Large intestine (tissue), 3 donors: ENCODE measurements around the gene NAV1. TPM values are rescaled to one million over a fixed set of nuclear protein-coding genes. Genes with fewer than 3 reads are reported as not detected.
"Not testable (repeated sequence)": the region's sequence is repeated elsewhere in the genome, so short reads cannot be mapped to it uniquely, and the experiment has no call there.

Experiments used
- DNase-seq, 2 donors: peaks; one replicate each; pipeline versions ENCODE4 v3.0.0 to v3.0.0-alpha.2; 2013
- H3K27ac ChIP-seq: one replicate; pipeline ENCODE4 v1.5.1; 2013; ENCODE audit warnings: low read length
- H3K27me3 ChIP-seq: 2 replicates; pipeline ENCODE4 v1.6.1; 2013; ENCODE audit warnings: low read length; ENCODE audit not compliant: control insufficient read depth, insufficient read depth
- H3K36me3 ChIP-seq: 2 replicates; pipeline ENCODE4 v1.6.1; 2013; ENCODE audit warnings: low read length; ENCODE audit not compliant: control insufficient read depth, insufficient read depth
- H3K4me1 ChIP-seq: one replicate; pipeline ENCODE4 v1.6.1; 2013; ENCODE audit warnings: low read length; ENCODE audit not compliant: control insufficient read depth, insufficient read depth
- H3K4me3 ChIP-seq: one replicate; pipeline ENCODE4 v1.5.1; 2013; ENCODE audit warnings: low read length
- H3K9me3 ChIP-seq: one replicate; pipeline ENCODE4 v1.6.1; 2013; ENCODE audit warnings: mild to moderate bottlenecking, low read depth, low read length, moderate library complexity; ENCODE audit not compliant: control insufficient read depth
- WGBS: methylation state at CpG from one replicate; pipeline ENCODE4 v1.1.5; 2013; ENCODE audit warnings: low lambda C conversion rate; ENCODE audit not compliant: insufficient coverage; 5-methylcytosine and 5-hydroxymethylcytosine counted together
- polyA plus RNA-seq: library from polyadenylated mRNA; unstranded; fragments of 120-200 nt; gene quantifications from one replicate; pipeline ENCODE4 v1.2.1, GENCODE V29; 2013

The NAV1 gene
- polyA plus RNA-seq, 1 donor, result 9.7 TPM

DNA sequence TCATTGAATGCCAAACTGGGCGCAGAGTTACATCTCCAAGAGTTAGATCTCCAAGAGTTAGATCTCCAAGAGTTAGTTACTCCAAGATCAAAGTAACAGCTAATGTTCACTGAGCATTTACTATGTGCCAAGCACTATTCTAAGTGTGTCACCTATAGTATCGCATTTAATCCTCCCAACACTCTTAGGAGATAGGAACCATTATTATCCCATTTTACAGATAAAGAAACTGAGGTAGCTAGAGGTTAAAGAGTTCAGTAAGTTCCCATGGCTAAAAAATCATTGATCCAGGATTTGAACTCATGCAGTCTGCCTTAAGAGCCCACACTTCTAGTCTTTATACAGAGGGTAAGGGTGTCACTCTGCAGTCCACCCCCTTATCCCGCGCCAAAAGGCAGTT, 1.5 kb upstream of the NAV1 start:
- no peaks in the 10 kb centered on the region for H3K36me3 ChIP-seq
- peaks cover 6% of the 10 kb centered on the region for H3K9me3 ChIP-seq
- no peak overlapping the region for H3K27ac ChIP-seq
- peaks cover 63% of the 10 kb centered on the region for H3K27me3 ChIP-seq
- 100% methylated on average over 1 of the region's 4 CpGs for WGBS
- no peak for DNase-seq
- H3K4me3 ChIP-seq, result no peak overlapping the region
- H3K4me1 ChIP-seq, result peaks cover 10% of the 10 kb centered on the region

DNA sequence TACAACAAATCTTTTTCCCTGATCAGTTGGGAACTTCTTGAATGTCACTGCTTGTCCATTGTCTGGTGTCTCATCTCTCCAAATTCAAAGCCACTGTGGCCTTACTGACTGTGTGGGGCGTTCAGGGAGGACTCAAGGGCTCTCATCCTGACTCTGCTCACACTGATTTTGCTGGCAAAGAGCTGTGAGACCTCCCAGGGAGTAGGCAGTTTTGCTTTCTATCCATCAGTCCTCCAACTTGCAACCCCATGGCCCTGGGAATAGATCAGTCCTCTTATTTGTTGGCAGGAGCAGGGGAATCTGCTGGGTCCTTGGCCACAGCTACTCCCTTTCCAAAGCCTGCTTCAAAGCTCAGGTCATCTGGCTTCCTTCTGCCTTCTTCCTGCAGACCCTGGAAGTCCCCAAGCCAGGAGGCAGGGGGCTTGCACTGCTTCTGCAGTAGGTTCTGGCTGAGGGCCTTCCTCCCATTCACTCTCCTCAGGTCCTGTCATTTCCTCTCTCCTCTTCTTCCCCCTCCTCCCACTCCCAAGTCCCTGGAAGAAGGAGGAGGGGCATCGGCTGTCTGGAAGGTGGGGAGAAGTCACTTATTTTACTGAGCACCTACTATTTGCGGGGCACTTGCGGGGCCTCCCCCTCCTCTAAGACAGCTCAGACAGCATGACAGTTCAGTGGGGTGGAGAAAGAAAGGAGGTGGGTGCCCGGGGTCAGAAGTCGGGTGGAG, 876 bp upstream of the NAV1 start:
- H3K9me3 ChIP-seq, result peaks cover 6% of the 10 kb centered on the region
- H3K4me3 ChIP-seq, result peak overlapping the region; percentile 52
- peak overlapping the region; percentile 12 for H3K27ac ChIP-seq
- DNase-seq, result no peak
- no peaks in the 10 kb centered on the region for H3K36me3 ChIP-seq
- H3K4me1 ChIP-seq, result peaks cover 10% of the 10 kb centered on the region
- WGBS, result no CpG with 5 or more reads among the region's 6 CpGs
- H3K27me3 ChIP-seq, result peaks cover 63% of the 10 kb centered on the region

DNA sequence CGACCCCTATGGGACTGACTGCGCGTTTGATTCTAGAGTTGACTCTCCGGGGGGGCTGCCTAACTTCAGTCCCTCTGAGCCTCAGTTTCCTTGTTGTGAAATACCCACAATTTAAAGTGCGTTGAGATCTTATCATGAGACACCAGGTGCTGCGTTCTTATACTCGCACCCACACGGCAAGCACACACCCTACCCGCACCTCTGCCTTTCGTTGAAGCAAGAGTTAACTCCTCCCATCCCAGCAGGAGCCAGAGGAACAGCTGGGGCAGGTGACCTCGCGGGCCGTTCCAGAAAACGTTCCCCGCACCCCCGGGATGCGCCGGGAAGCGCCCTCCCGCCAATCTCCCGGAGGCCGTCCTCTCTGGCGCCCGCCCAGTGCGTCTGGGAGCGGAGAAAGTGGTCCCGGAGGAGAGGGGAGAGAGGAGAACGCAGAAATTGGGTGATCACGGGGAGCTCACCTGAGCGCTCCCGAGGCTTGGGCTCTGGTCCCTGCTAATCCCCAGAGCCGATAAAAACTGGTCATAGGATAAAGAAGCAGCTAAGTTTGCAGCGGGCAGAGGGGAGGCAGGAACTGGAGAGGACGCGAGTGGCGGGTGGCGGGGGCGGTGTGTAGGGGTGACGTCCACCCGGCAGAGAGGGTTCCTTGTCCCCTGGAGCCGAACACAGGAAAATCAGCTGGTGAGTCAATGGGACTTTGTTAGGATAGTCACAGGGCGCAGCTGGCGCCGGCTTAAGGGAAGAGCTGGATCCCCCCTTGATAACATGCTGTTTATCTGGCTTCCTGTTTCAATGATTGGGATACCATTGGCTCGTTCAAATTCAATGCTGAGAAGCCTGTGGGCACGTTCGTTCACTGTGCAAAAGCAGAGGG, 869 bp downstream of the NAV1 start:
- peaks cover 6% of the 10 kb centered on the region for H3K9me3 ChIP-seq
- H3K36me3 ChIP-seq, result no peaks in the 10 kb centered on the region
- WGBS, result no CpG with 5 or more reads among the region's 47 CpGs
- H3K4me3 ChIP-seq, result peak overlapping the region; percentile 52
- DNase-seq, result peak; percentile 44 to 75
- peak overlapping the region; percentile 18 for H3K27ac ChIP-seq
- peaks cover 10% of the 10 kb centered on the region for H3K4me1 ChIP-seq
- peaks cover 67% of the 10 kb centered on the region for H3K27me3 ChIP-seq

DNA sequence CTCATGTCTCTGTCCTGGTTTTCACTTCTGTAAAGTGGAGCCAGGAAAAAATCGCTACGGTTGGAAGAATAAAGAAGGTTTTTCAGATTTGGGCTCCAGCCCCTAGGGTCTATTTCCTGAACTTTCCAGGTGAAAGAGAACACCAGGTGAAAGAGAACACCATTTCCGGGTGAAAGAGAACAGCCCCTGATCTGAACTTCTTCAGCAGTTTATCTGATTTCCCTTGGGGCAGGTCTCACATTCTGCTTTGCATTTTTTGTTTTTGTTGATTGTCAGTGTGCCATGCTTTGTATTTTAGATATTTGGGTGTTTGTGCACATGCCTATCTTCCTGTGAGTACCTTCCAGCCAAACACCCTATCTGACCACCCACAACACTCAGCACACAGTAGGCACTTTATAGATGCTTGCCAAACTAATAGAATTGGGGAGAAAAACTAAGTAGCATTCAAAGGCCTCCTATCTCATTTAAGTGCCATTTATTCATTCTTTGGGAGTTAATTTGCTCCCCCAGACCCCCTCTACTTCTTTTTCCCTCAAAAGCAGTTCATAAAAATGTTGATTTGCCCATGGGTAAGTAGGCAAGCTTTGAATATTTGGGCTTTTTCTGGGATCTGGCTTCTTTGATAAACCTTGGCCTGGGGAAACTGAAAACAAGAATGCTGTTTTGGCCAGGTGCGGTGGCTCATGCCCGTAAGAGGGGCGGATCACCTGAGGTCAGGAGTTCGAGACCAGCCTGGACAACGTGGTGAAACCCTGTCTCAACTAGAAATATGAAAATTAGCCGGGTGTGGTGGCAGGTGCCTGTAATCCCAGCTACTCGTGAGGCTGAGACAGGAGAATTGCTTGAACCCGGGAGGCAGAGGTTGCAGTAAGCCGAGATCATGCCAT, 2.2 kb downstream of the NAV1 start:
- peaks cover 65% of the 10 kb centered on the region for H3K27me3 ChIP-seq
- no peak overlapping the region for H3K27ac ChIP-seq
- no peak for DNase-seq
- WGBS, result 77% methylated on average over 2 of the region's 12 CpGs
- no peaks in the 10 kb centered on the region for H3K36me3 ChIP-seq
- H3K4me3 ChIP-seq, result no peak overlapping the region
- H3K9me3 ChIP-seq, result peaks cover 6% of the 10 kb centered on the region
- H3K4me1 ChIP-seq, result peaks cover 10% of the 10 kb centered on the region

DNA sequence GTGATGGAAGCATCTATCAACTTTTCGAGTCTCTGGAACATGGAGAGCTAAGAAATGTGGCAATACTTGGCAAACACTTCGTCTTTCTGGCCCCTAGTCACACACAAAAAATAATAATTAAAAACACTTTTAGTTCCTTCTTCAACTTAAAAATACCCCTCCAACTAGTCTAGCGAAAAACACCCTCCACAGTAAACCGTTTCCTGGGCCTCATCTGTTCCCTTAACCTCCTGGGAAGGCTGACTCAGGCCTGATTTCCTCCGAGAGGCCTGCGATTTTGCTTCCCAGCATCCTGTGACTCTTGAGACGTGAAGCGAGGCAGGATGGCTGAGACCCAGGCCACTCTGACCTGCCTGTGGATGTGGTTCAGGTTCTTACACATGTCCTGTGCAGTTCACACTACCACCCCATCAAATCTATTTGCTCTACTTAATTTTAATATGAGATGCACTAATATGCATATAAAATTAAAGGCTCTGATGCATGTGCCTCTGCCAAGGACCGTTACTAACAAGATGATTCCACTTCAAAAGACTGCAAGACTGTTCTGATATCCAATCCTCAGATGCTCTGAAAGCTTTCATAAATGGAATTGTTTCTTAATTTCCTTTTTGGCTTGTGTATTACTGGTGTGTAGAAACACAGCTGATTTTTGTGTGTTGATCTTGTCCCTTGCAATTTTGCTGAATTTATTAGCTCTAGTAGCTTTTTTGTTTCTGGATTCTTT, 3.5 kb downstream of the NAV1 start:
- WGBS, result 100% methylated on average over 3 of the region's 9 CpGs
- no peak overlapping the region for H3K27ac ChIP-seq

DNA sequence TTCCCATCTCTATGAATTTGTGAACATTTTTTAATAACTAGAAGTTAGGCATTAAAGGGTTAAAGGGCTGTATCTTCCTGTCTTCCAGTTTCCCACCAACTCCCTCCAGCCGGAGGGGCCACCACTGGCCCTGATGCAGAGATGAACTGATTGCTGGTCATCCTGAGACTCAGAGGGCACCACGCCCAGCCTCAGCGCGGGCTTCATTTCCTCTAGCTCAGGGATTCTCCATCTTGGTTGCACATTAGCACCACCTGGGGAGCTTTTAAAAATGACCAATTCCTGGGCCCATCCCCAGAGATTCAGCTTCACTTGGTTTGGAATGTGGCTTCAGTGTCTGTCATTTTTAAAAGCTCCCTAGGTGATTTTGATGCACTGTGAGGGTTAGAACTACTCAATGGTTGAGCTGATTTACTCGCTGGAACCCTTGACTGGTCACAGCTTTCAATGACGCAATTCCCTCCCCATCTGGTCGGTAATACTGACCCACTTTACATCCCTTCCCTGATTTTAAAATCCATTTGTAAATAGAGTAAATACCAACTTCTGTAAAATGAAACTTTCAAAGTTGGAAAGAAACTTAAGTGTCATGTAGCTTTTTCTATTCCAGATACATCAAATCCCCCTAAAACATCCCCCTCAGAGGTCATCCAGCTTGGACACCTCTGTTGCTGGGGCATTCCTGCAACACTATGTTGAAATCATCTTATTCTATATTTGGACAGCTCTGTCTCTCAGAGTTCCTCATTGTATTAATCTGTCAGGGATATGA, 5.1 kb downstream of the NAV1 start:
- H3K27ac ChIP-seq, result no peak overlapping the region
- peaks cover 36% of the 10 kb centered on the region for H3K27me3 ChIP-seq
- no peak for DNase-seq
- no peaks in the 10 kb centered on the region for H3K36me3 ChIP-seq
- H3K9me3 ChIP-seq, result peaks cover 3% of the 10 kb centered on the region
- peaks cover 6% of the 10 kb centered on the region for H3K4me1 ChIP-seq
- no peak overlapping the region for H3K4me3 ChIP-seq
- WGBS, result no CpG with 5 or more reads among the region's 7 CpGs

More for the DNA sequence above, 3.5 kb downstream of the NAV1 start:
- H3K9me3 ChIP-seq, result peaks cover 6% of the 10 kb centered on the region
- no peaks in the 10 kb centered on the region for H3K36me3 ChIP-seq
- no peak overlapping the region for H3K4me3 ChIP-seq
- H3K4me1 ChIP-seq, result peaks cover 10% of the 10 kb centered on the region
- peaks cover 52% of the 10 kb centered on the region for H3K27me3 ChIP-seq
- DNase-seq, result no peak

DNA sequence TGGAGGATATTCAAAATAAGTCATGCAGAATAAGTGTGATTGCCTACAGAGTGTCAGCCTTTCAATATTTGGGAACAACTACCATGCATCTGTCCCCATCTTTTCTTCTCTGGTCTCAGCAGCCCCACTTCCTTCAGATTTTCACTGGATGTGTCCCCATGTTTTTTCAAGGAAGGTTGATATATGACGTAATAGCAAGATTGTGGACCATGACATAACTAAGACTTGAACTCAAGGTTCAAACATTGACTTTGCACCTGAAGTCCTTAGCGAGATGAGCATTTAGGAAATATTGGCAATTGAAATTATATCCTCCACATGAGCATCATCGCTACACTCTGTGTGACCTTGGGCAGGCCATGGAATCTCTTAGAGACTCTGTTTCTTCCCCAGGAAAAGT, 5.8 kb downstream of the NAV1 start:
- no peaks in the 10 kb centered on the region for H3K36me3 ChIP-seq
- DNase-seq, result no peak
- no peak overlapping the region for H3K4me3 ChIP-seq
- H3K27ac ChIP-seq, result no peak overlapping the region
- H3K4me1 ChIP-seq, result peaks cover 2% of the 10 kb centered on the region
- peaks cover 30% of the 10 kb centered on the region for H3K27me3 ChIP-seq
- WGBS, result 100% methylated on average over 1 of the region's 3 CpGs
- H3K9me3 ChIP-seq, result peaks cover under 1% of the 10 kb centered on the region

DNA sequence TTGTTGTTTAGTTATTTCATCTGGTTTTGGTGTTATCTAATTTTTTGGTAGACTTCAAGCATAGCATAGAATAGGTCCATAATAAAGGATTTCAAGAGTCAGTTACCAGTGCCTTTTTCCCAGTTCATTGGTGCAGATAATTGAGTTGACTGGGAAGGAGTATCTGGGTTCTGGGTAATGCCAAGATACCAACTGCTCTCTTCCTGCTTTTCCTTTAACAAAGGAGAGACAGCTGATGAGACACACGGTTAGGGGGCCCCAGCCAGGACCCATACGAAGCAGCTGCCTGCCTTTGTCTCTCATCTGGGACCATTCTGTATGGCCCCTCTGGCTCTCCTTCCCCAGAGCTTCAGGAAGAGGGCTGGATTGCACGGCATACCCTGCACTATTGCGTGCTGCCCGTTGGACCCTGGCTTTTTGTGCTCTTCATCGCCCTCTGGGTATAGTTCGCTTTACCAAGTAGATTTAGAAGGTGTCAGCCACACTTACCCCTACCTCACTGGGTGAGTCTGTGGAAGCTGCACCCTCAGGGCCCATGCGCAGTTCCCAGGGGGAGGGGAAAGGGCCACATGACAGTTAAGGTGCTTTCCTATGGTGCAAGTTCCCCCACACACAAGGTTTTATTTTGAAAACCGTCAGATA, 7.0 kb downstream of the NAV1 start:
- peaks cover 17% of the 10 kb centered on the region for H3K27me3 ChIP-seq
- no peaks in the 10 kb centered on the region for H3K9me3 ChIP-seq
- no peaks in the 10 kb centered on the region for H3K4me1 ChIP-seq
- H3K27ac ChIP-seq, result no peak overlapping the region
- H3K4me3 ChIP-seq, result no peak overlapping the region
- no CpG with 5 or more reads among the region's 9 CpGs for WGBS
- no peaks in the 10 kb centered on the region for H3K36me3 ChIP-seq
- peak in 1 of 2 donors; percentile 41 for DNase-seq

DNA sequence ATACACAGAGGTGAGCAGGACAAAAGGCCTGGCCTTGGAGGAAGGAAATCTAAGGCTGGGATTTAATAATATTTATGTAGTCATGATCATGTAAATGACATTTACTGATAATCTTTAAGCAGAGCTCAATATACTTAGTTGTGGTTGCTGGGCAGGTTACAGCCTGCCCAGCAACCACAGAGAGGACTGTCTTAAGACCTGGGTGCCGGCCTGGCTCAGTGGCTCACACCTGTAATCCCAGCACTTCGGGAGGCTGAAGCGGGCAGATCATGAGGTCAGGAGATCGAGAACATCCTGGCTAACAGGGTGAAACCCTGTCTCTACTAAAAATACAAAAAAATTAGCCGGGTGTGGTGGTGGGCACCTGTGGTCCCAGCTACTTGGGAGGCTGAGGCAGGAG, 10.6 kb downstream of the NAV1 start:
- not testable (repeated sequence) for DNase-seq, H3K27me3 ChIP-seq, H3K4me3 ChIP-seq, H3K36me3 ChIP-seq, H3K9me3 ChIP-seq, H3K4me1 ChIP-seq, H3K27ac ChIP-seq
- no CpG with 5 or more reads among the region's 5 CpGs for WGBS
